ENCODE measurements around the gene MRPL37.

The MRPL37 gene

DNA sequence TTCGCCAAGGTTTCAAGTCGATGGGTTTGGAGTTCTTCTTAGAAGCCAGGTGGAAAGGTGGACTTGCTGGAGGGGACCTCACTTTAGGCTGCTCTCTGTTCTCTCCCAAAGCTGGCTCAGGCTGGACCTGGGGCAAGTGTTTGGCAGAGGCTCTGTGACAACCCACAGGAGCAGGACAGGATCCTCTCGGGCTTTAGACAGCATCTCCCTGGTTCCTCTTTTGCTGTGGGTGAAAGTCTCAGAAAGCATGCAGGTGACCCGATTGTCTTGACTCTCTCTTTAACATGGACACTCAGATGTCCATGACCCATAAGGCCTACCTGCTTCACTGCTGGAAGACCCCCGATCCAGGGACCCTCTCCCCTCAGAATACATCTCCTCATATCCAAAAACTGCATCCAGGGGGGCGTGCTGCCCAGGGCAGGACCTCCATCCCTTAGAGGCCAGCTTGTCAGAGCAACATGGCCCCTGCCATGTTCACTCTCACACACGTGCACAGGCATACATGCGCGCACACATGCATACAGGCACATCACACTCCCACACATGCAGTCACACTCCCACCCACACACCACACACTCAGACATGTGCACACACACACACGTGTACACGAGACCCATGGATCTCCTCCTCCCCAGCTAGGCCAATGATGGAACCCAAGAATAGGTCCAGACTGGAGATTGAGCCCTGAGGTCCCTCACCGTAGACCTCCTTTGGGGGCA is 21.3 kb downstream of the MRPL37 start:
- H3K4me2 ChIP-seq (ENCODE audit: low read length): no peak overlapping the region
- no peak overlapping the region for H3K4me3 ChIP-seq (ENCODE audit: low read length)
- no peaks in the 10 kb centered on the region for H4K20me1 ChIP-seq (ENCODE audit: control insufficient read depth, insufficient read depth, low read depth, low read length)
- H3K4me1 ChIP-seq (ENCODE audit: control insufficient read depth, low read length): no peaks in the 10 kb centered on the region
- H3F3A ChIP-seq (ENCODE audit: control insufficient read depth, insufficient read depth): no peaks in the 10 kb centered on the region
- no peak overlapping the region for H3K27ac ChIP-seq (ENCODE audit: low read depth, low read length)
- no peaks in the 10 kb centered on the region for H3K9me3 ChIP-seq (ENCODE audit: control insufficient read depth, insufficient read depth, low read length)
- no peaks in the 10 kb centered on the region for H3K9me2 ChIP-seq (replicated peaks; ENCODE audit: control insufficient read depth, low read length)
- TF ChIP-seq, protein P1, sequence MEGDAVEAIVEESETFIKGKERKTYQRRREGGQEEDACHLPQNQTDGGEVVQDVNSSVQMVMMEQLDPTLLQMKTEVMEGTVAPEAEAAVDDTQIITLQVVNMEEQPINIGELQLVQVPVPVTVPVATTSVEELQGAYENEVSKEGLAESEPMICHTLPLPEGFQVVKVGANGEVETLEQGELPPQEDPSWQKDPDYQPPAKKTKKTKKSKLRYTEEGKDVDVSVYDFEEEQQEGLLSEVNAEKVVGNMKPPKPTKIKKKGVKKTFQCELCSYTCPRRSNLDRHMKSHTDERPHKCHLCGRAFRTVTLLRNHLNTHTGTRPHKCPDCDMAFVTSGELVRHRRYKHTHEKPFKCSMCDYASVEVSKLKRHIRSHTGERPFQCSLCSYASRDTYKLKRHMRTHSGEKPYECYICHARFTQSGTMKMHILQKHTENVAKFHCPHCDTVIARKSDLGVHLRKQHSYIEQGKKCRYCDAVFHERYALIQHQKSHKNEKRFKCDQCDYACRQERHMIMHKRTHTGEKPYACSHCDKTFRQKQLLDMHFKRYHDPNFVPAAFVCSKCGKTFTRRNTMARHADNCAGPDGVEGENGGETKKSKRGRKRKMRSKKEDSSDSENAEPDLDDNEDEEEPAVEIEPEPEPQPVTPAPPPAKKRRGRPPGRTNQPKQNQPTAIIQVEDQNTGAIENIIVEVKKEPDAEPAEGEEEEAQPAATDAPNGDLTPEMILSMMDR (IDR thresholded peaks at IDR 0.05; ENCODE audit: low read depth, low read length, poor library complexity, severe bottlenecking): no peak
- no peak for TF ChIP-seq EZH2phosphoT487 (IDR thresholded peaks at IDR 0.05; ENCODE audit: borderline replicate concordance, low read length)
- H3K79me2 ChIP-seq (ENCODE audit: control insufficient read depth, low read length): no peaks in the 10 kb centered on the region
- H3K36me3 ChIP-seq (ENCODE audit: control insufficient read depth, low read length): peaks cover 35% of the 10 kb centered on the region
- no peaks in the 10 kb centered on the region for H3K27me3 ChIP-seq (ENCODE audit: control insufficient read depth, low read length)

DNA sequence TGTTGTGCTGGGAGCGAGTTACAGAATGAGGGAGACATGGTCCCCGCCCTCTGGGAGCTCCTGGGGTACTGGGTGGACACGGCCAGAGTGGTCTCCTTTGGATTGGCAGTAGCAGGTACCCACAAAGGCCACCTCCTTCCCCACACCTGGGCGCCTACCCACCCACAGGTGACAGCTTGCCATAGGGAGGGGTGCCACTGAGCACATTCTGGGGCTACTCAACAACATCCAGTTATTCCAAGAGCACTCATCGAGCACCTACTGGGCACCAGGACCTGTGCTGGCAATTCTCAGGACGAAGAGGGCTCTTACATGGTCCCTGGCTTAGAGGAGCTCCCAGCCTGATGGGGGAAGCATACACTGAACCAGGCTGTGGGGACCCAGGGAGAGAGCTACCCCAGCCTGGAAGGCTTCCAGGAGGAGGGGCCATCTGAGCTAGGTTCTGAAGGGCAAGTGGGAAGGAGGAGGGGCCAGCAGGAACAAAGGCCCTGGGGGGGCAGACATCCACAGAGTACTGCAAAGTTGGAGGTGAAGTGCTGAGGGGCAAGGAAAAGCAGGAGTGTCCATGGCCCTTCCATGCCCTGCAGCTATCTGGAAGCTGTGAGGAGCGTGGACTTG is 22.0 kb downstream of the MRPL37 start:
- H3K36me3 ChIP-seq (ENCODE audit: control insufficient read depth, low read length): peaks cover 28% of the 10 kb centered on the region
- no peaks in the 10 kb centered on the region for H4K20me1 ChIP-seq (ENCODE audit: control insufficient read depth, insufficient read depth, low read depth, low read length)
- no peak overlapping the region for H3K4me2 ChIP-seq (ENCODE audit: low read length)
- no peak overlapping the region for H3K27ac ChIP-seq (ENCODE audit: low read depth, low read length)
- no peaks in the 10 kb centered on the region for H3F3A ChIP-seq (ENCODE audit: control insufficient read depth, insufficient read depth)
- H3K27me3 ChIP-seq (ENCODE audit: control insufficient read depth, low read length): no peaks in the 10 kb centered on the region
- TF ChIP-seq, protein P1 (IDR thresholded peaks at IDR 0.05; ENCODE audit: low read depth, low read length, poor library complexity, severe bottlenecking): no peak
- no peak for TF ChIP-seq EZH2phosphoT487 (IDR thresholded peaks at IDR 0.05; ENCODE audit: borderline replicate concordance, low read length)
- no peaks in the 10 kb centered on the region for H3K9me2 ChIP-seq (replicated peaks; ENCODE audit: control insufficient read depth, low read length)
- no peaks in the 10 kb centered on the region for H3K79me2 ChIP-seq (ENCODE audit: control insufficient read depth, low read length)
- no peak overlapping the region for H3K4me3 ChIP-seq (ENCODE audit: low read length)
- no peaks in the 10 kb centered on the region for H3K9me3 ChIP-seq (ENCODE audit: control insufficient read depth, insufficient read depth, low read length)
- H3K4me1 ChIP-seq (ENCODE audit: control insufficient read depth, low read length): no peaks in the 10 kb centered on the region

DNA sequence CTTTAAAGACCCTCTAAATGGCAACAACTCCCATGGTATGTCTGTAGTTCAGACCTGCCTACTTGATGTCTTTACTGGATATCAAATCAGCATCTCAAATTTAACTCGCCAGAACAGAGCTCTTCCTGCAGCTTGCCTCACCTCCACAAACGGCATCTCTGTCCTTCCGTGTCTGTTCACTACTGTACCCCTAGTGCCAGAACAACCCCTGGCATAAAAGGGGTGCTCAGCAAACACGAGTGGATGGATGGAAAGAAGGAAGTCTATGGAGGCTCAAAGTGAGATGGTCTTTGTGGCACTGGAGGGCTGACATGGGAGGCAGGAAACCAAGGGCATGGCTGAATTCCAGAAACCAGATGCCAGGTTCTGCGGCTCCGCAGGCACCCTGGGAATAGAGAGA is 22.7 kb downstream of the MRPL37 start:
- no peak overlapping the region for H3K27ac ChIP-seq (ENCODE audit: low read depth, low read length)
- H3K9me2 ChIP-seq (replicated peaks; ENCODE audit: control insufficient read depth, low read length): no peaks in the 10 kb centered on the region
- no peak overlapping the region for H3K4me2 ChIP-seq (ENCODE audit: low read length)
- H3K4me1 ChIP-seq (ENCODE audit: control insufficient read depth, low read length): no peaks in the 10 kb centered on the region
- H3K9me3 ChIP-seq (ENCODE audit: control insufficient read depth, insufficient read depth, low read length): no peaks in the 10 kb centered on the region
- H3K27me3 ChIP-seq (ENCODE audit: control insufficient read depth, low read length): no peaks in the 10 kb centered on the region
- no peaks in the 10 kb centered on the region for H4K20me1 ChIP-seq (ENCODE audit: control insufficient read depth, insufficient read depth, low read depth, low read length)
- peaks cover 21% of the 10 kb centered on the region for H3K36me3 ChIP-seq (ENCODE audit: control insufficient read depth, low read length)
- TF ChIP-seq, protein P1 (IDR thresholded peaks at IDR 0.05; ENCODE audit: low read depth, low read length, poor library complexity, severe bottlenecking): no peak
- no peak for TF ChIP-seq EZH2phosphoT487 (IDR thresholded peaks at IDR 0.05; ENCODE audit: borderline replicate concordance, low read length)
- H3K4me3 ChIP-seq (ENCODE audit: low read length): no peak overlapping the region
- no peaks in the 10 kb centered on the region for H3F3A ChIP-seq (ENCODE audit: control insufficient read depth, insufficient read depth)
- no peaks in the 10 kb centered on the region for H3K79me2 ChIP-seq (ENCODE audit: control insufficient read depth, low read length)
